Fibroblast of lung (primary cell): ENCODE results near the gene AAMP. TPM values are rescaled to one million over a fixed set of nuclear protein-coding genes. Genes with fewer than 3 reads are reported as not detected.

Source experiments
- DNase-seq, 2 donors: peaks; one replicate each; pipeline versions ENCODE4 v3.0.0 to v3.0.0-alpha.2; 2010; ENCODE audit warnings: low read depth in 2 of 2
- H2AFZ ChIP-seq: 2 replicates; pipeline ENCODE4 v1.5.1; 2012; ENCODE audit warnings: low read length, control low read depth, inconsistent platforms
- H3K27ac ChIP-seq: 2 replicates; pipeline ENCODE4 v1.5.1; 2011; ENCODE audit warnings: low read length, control low read depth; ENCODE audit not compliant: insufficient read depth
- H3K27me3 ChIP-seq: 2 replicates; pipeline ENCODE4 v1.5.1; 2011; ENCODE audit warnings: mild to moderate bottlenecking, low read length; ENCODE audit not compliant: control insufficient read depth, insufficient read depth
- H3K36me3 ChIP-seq: 2 replicates; pipeline ENCODE4 v1.5.1; 2011; ENCODE audit warnings: low read length; ENCODE audit not compliant: control insufficient read depth, insufficient read depth
- H3K4me1 ChIP-seq: 2 replicates; pipeline ENCODE4 v1.5.1; 2011; ENCODE audit warnings: low read length; ENCODE audit not compliant: control insufficient read depth, insufficient read depth; ENCODE audit errors: extremely low read depth
- H3K4me2 ChIP-seq: 2 replicates; pipeline ENCODE4 v1.5.1; 2011; ENCODE audit warnings: low read length, control low read depth; ENCODE audit not compliant: insufficient read depth; ENCODE audit errors: extremely low read depth
- H3K4me3 ChIP-seq, 4 experiments: fragments of 200-600 bp in 1 of 4; sonication (generic) in 1 of 4; replicated peaks in 1 of 4; 2 replicates each; pipeline ENCODE4 v1.5.1; 2011 to 2016; ENCODE audit warnings: low read length in 4 of 4, low read depth in 3 of 4, mild to moderate bottlenecking in 3 of 4, control low read depth in 2 of 4, inconsistent platforms in 1 of 4, mixed read lengths in 1 of 4; ENCODE audit not compliant: insufficient read depth in 1 of 4; ENCODE audit errors: control extremely low read depth in 1 of 4
- H3K79me2 ChIP-seq: 2 replicates; pipeline ENCODE4 v1.5.1; 2012; ENCODE audit warnings: mild to moderate bottlenecking, low read length, inconsistent platforms; ENCODE audit not compliant: control insufficient read depth, insufficient read depth
- H3K9ac ChIP-seq: 2 replicates; pipeline ENCODE4 v1.5.1; 2011; ENCODE audit warnings: mild to moderate bottlenecking, low read length, control low read depth; ENCODE audit not compliant: insufficient read depth
- H3K9me3 ChIP-seq: 2 replicates; pipeline ENCODE4 v1.5.1; 2012; ENCODE audit warnings: low read depth, low read length; ENCODE audit not compliant: control insufficient read depth, insufficient read depth
- H4K20me1 ChIP-seq: 2 replicates; pipeline ENCODE4 v1.5.1; 2011; ENCODE audit warnings: low read length; ENCODE audit not compliant: control insufficient read depth, insufficient read depth; ENCODE audit errors: extremely low read depth
- CTCF ChIP-seq, 2 donors: IDR thresholded peaks in 1 of 2; conservative IDR thresholded peaks in 1 of 2; 1 replicate in 1 of 2; 2 replicates in 1 of 2; pipeline ENCODE4 v1.5.1; 2011 to 2012; ENCODE audit warnings: low read length in 2 of 2, control low read depth in 1 of 2, inconsistent platforms in 1 of 2, low read depth in 1 of 2, mild to moderate bottlenecking in 1 of 2
- EZH2 ChIP-seq: IDR thresholded peaks from 2 replicates; pipeline ENCODE4 v1.5.1; 2012; ENCODE audit warnings: low read length, control low read depth, mild to moderate bottlenecking; ENCODE audit errors: missing control alignments
- polyA plus RNA-seq, 2 donors: library from polyadenylated mRNA; depleted of rRNA in 1 of 2; stranded (reverse) in 1 of 2; unstranded in 1 of 2; fragments of >200 nt; gene quantifications; 2 replicates each; pipeline ENCODE4 v1.2.1, GENCODE V29; 2011 to 2012; ENCODE audit warnings: missing spikeins in 1 of 2
- total RNA-seq: library from RNA; depleted of rRNA; stranded (reverse); fragments of >200 nt; gene quantifications from 2 replicates; pipeline ENCODE4 v1.2.1, GENCODE V29; 2014

AAMP gene
- total and polyA plus RNA-seq, 2 donors (not counting 1 experiment from before 2014, with no cell fraction given): 53.1 to 110 TPM

- H2AFZ ChIP-seq: no peak overlapping the region
Observed at GRCh38 chr2:218217360-218218267, 52.3 kb downstream of the AAMP start.

GRCh38 chr2:218216674-218217359 is 53.1 kb downstream of the AAMP start, which contains the start of gene ARPC2:
Gene ARPC2, plus strand, starts transcription at chr2:218217189. Its CDS starts 282 bp downstream, at chr2:218217471.
- DNase-seq: peak; percentile 91 to 95
- peaks cover 47% of the 10 kb centered on the region for H3K79me2 ChIP-seq
- peak within 1 kb of the TSS; percentile 97 for H2AFZ ChIP-seq
- peak within 1 kb of the TSS; percentile 77 to 95 (median 84) for H3K4me3 ChIP-seq
- TF ChIP-seq EZH2: no peak
- no peak for TF ChIP-seq CTCF (conservative IDR thresholded peaks at IDR 0.05 in 1 of 2, IDR thresholded peaks at IDR 0.05 in 1 of 2; ENCODE audit: low read depth in 1 of 2, low read length in 2 of 2)
- H3K36me3 ChIP-seq: peaks cover 3% of the 10 kb centered on the region
- H3K4me2 ChIP-seq: peak within 1 kb of the TSS; percentile 97
- H3K9me3 ChIP-seq: no peaks in the 10 kb centered on the region
- H4K20me1 ChIP-seq: peaks cover 4% of the 10 kb centered on the region
- peak within 1 kb of the TSS; percentile 89 for H3K9ac ChIP-seq
- peaks cover 5% of the 10 kb centered on the region for H3K4me1 ChIP-seq
- H3K27me3 ChIP-seq: no peaks in the 10 kb centered on the region
- H3K27ac ChIP-seq: peak within 1 kb of the TSS; percentile 95

More at GRCh38 chr2:218217360-218218267, 52.3 kb downstream of the AAMP start:
- Histone ChIP-seq H3K4me2 (peak overlapping the region; percentile 97), H3K4me3 (peak overlapping the region; percentile 77 to 94 (median 82)), H4K20me1 (peaks cover 4% of the 10 kb centered on the region), H3K27me3 (no peaks in the 10 kb centered on the region), H3K4me1 (peaks cover 7% of the 10 kb centered on the region), H3K9me3 (no peaks in the 10 kb centered on the region), H3K9ac (peak overlapping the region; percentile 89), H3K27ac (peak overlapping the region; percentile 94), H3K79me2 (peaks cover 55% of the 10 kb centered on the region), H3K36me3 (peaks cover 4% of the 10 kb centered on the region)
- DNase-seq: peak in 1 of 2 donors; percentile 25
- no peak for TF ChIP-seq CTCF (conservative IDR thresholded peaks at IDR 0.05 in 1 of 2, IDR thresholded peaks at IDR 0.05 in 1 of 2; ENCODE audit: low read depth in 1 of 2, low read length in 2 of 2)
- no peak for TF ChIP-seq EZH2

GRCh38 chr2:218216336-218216673 is 53.6 kb downstream of the AAMP start:
- H3K79me2 ChIP-seq: peaks cover 42% of the 10 kb centered on the region
- H4K20me1 ChIP-seq: peaks cover 4% of the 10 kb centered on the region
- H3K36me3 ChIP-seq: peaks cover 3% of the 10 kb centered on the region
- H2AFZ ChIP-seq: peak overlapping the region; percentile 97
- peak overlapping the region; percentile 95 for H3K27ac ChIP-seq
- H3K27me3 ChIP-seq: no peaks in the 10 kb centered on the region
- H3K9me3 ChIP-seq: no peaks in the 10 kb centered on the region
- peak overlapping the region; percentile 77 to 95 (median 83) for H3K4me3 ChIP-seq
- H3K4me2 ChIP-seq: peak overlapping the region; percentile 89
- peaks cover 5% of the 10 kb centered on the region for H3K4me1 ChIP-seq
- TF ChIP-seq EZH2 (no peak), CTCF (conservative IDR thresholded peaks at IDR 0.05 in 1 of 2, IDR thresholded peaks at IDR 0.05 in 1 of 2; ENCODE audit: low read depth in 1 of 2, low read length in 2 of 2) (no peak)
- peak overlapping the region; percentile 89 for H3K9ac ChIP-seq
- DNase-seq: no peak
